Medulla oblongata (tissue), 1 donor: ENCODE results near the gene ACOT2.
"Not testable (repeated sequence)": the region's sequence is repeated elsewhere in the genome, so short reads cannot be mapped to it uniquely, and the experiment has no call there.

ENCODE experiments used
- DNase-seq: peaks from one replicate; pipeline ENCODE4 v3.0.0-alpha.2; 2015; ENCODE audit errors: extremely low spot score

The ACOT2 gene

GRCh38 chr14:73569185-73569958, at the start of gene ACOT2:
Gene ACOT2 (plus strand): TSS chr14:73569213. CDS start chr14:73569241, 28 bp downstream.
- DNase-seq = peak; percentile 82

GRCh38 chr14:73521229-73521628, 47.8 kb upstream of the ACOT2 start:
- no peak for DNase-seq

- DNase-seq = no peak
These were observed 44.5 kb upstream of the ACOT2 start for GRCh38 chr14:73524493-73524892.

- no peak for DNase-seq
These were observed 42.7 kb upstream of the ACOT2 start for GRCh38 chr14:73526036-73526984.

GRCh38 chr14:73529356-73529755, 39.7 kb upstream of the ACOT2 start:
- DNase-seq = not testable (repeated sequence)

- not testable (repeated sequence) for DNase-seq
These were observed 37.0 kb upstream of the ACOT2 start for GRCh38 chr14:73531971-73532370.

- DNase-seq = not testable (repeated sequence)
These were observed 31.6 kb upstream of the ACOT2 start for GRCh38 chr14:73537244-73538045.

GRCh38 chr14:73539017-73539416, 30.0 kb upstream of the ACOT2 start:
- not testable (repeated sequence) for DNase-seq

- DNase-seq = not testable (repeated sequence)
These were observed 26.1 kb upstream of the ACOT2 start for GRCh38 chr14:73542961-73543360.

GRCh38 chr14:73545353-73545752, 23.7 kb upstream of the ACOT2 start:
- not testable (repeated sequence) for DNase-seq

GRCh38 chr14:73549097-73549496, 19.9 kb upstream of the ACOT2 start:
- not testable (repeated sequence) for DNase-seq

- DNase-seq = not testable (repeated sequence)
These were observed 19.0 kb upstream of the ACOT2 start for GRCh38 chr14:73549889-73550524.

- no peak for DNase-seq
These were observed 15.2 kb upstream of the ACOT2 start for GRCh38 chr14:73553845-73554244.

- not testable (repeated sequence) for DNase-seq
These were observed 11.8 kb upstream of the ACOT2 start for GRCh38 chr14:73557201-73557600.

GRCh38 chr14:73558238-73558637, 10.8 kb upstream of the ACOT2 start:
- DNase-seq = not testable (repeated sequence)

GRCh38 chr14:73562256-73562655, 6.8 kb upstream of the ACOT2 start:
- not testable (repeated sequence) for DNase-seq

- DNase-seq = not testable (repeated sequence)
These were observed 6.3 kb upstream of the ACOT2 start for GRCh38 chr14:73562696-73563095.

- DNase-seq = not testable (repeated sequence)
These were observed 2.6 kb upstream of the ACOT2 start for GRCh38 chr14:73566431-73566830.

- not testable (repeated sequence) for DNase-seq
These were observed 2.1 kb upstream of the ACOT2 start for GRCh38 chr14:73566935-73567334.

- no peak for DNase-seq
These were observed 1.7 kb upstream of the ACOT2 start for GRCh38 chr14:73567358-73567757.
